Endodermal cell (in vitro differentiated cells): ENCODE results near the gene TYSND1. TPM values are rescaled to one million over a fixed set of nuclear protein-coding genes. Genes with fewer than 3 reads are reported as not detected.

Source experiments
- DNase-seq: peaks from one replicate; pipeline ENCODE4 v3.0.0-alpha.2; 2017
- H3K27ac ChIP-seq: 2 replicates; pipeline ENCODE4 v1.5.1; 2013; ENCODE audit warnings: mild to moderate bottlenecking, low read depth, low read length, moderate library complexity
- H3K27me3 ChIP-seq: 2 replicates; pipeline ENCODE4 v1.6.1; 2013; ENCODE audit warnings: mild to moderate bottlenecking, low read length, moderate library complexity; ENCODE audit not compliant: insufficient read depth, control insufficient read depth, poor library complexity, severe bottlenecking
- H3K36me3 ChIP-seq: 2 replicates; pipeline ENCODE4 v1.7.0; 2013; ENCODE audit warnings: mild to moderate bottlenecking, low read length, moderate library complexity; ENCODE audit not compliant: control insufficient read depth, insufficient read depth
- H3K4me1 ChIP-seq: one replicate; pipeline ENCODE4 v1.7.0; 2013; ENCODE audit warnings: low read length; ENCODE audit not compliant: control insufficient read depth, insufficient read depth
- H3K4me3 ChIP-seq: 2 replicates; pipeline ENCODE4 v1.5.1; 2013; ENCODE audit warnings: mild to moderate bottlenecking, low read length, moderate library complexity
- H3K9ac ChIP-seq: 2 replicates; pipeline ENCODE4 v1.6.1; 2013; ENCODE audit warnings: mild to moderate bottlenecking, low read length, moderate library complexity; ENCODE audit not compliant: poor library complexity, severe bottlenecking; ENCODE audit errors: extremely low read depth
- H3K9me3 ChIP-seq: 2 replicates; pipeline ENCODE4 v1.6.1; 2013; ENCODE audit warnings: mild to moderate bottlenecking, low read length, moderate library complexity; ENCODE audit not compliant: control insufficient read depth
- H3K27ac Mint-ChIP-seq: 2 replicates; pipeline ENCODE4 v1.8.0; 2020; ENCODE audit warnings: mixed read lengths
- H3K27me3 Mint-ChIP-seq: 2 replicates; pipeline ENCODE4 v1.8.0; 2021; ENCODE audit warnings: mild to moderate bottlenecking, mixed read lengths; ENCODE audit not compliant: insufficient read depth
- H3K36me3 Mint-ChIP-seq: 2 replicates; pipeline ENCODE4 v1.8.0; 2020; ENCODE audit warnings: low read depth, mixed read lengths
- H3K4me1 Mint-ChIP-seq: 2 replicates; pipeline ENCODE4 v1.8.0; 2020; ENCODE audit warnings: mixed read lengths
- H3K4me3 Mint-ChIP-seq: 2 replicates; pipeline ENCODE4 v1.8.0; 2020; ENCODE audit warnings: mild to moderate bottlenecking, moderate library complexity, mixed read lengths
- H3K9me3 Mint-ChIP-seq: 2 replicates; pipeline ENCODE4 v1.8.0; 2020; ENCODE audit warnings: mild to moderate bottlenecking, mixed read lengths
- CTCF ChIP-seq: fragments of 200-600 bp; sonication (generic); conservative IDR thresholded peaks from 2 replicates; pipeline ENCODE4 v1.5.0; 2021; ENCODE audit warnings: antibody characterized with exemption, mild to moderate bottlenecking
- WGBS, 2 experiments: methylation state at CpG; one replicate each; pipeline versions ENCODE4 v1.1.5 to v1.1.7; 2013; ENCODE audit warnings: missing lambda C conversion rate in 2 of 2, mixed read lengths in 1 of 2; ENCODE audit not compliant: insufficient coverage in 1 of 2, insufficient read length in 1 of 2; 5-methylcytosine and 5-hydroxymethylcytosine counted together
- total RNA-seq, 2 donors: library from RNA; stranded (reverse); fragmentation: NEBNext Ultra II Directional in 1 of 2; extraction: Animal tissue kit (Norgen Biotek cat#: 25700) in 1 of 2; gene quantifications; 2 replicates in 1 of 2; 3 replicates in 1 of 2; pipeline ENCODE4 v1.2.1, GENCODE V29; 2021

The TYSND1 gene
- total RNA-seq, 2 donors from 2014 or later = 13.1 to 13.6 TPM

GRCh38 chr10:70174058-70174741 is 27.7 kb upstream of the TYSND1 start:
- Histone ChIP-seq H3K27ac (no peak overlapping the region), H3K27me3 (no peaks in the 10 kb centered on the region), H3K4me3 (no peak overlapping the region), H3K9me3 (no peaks in the 10 kb centered on the region), H3K36me3 (no peaks in the 10 kb centered on the region), H3K4me1 (no peaks in the 10 kb centered on the region), H3K9ac (no peak overlapping the region)
- no peak overlapping the region for H3K4me3 Mint-ChIP-seq
- no peaks in the 10 kb centered on the region for H3K36me3 Mint-ChIP-seq
- H3K27ac Mint-ChIP-seq = no peak overlapping the region
- no peak for TF ChIP-seq CTCF
- H3K27me3 Mint-ChIP-seq = no peaks in the 10 kb centered on the region
- peaks cover 4% of the 10 kb centered on the region for H3K4me1 Mint-ChIP-seq
- peaks cover 1% of the 10 kb centered on the region for H3K9me3 Mint-ChIP-seq
- peak; percentile 45 for DNase-seq
- WGBS, 2 experiments = 90 to 100% methylated on average over 4 of the region's 4 CpGs

- H3K27me3 Mint-ChIP-seq = no peaks in the 10 kb centered on the region
- H3K9ac ChIP-seq = peak overlapping the region; percentile 89
- H3K36me3 ChIP-seq = peaks cover 18% of the 10 kb centered on the region
- TF ChIP-seq CTCF = no peak
- H3K9me3 Mint-ChIP-seq = no peaks in the 10 kb centered on the region
- H3K27ac ChIP-seq = peak overlapping the region; percentile 87
- no peaks in the 10 kb centered on the region for H3K4me1 ChIP-seq
- peaks cover 13% of the 10 kb centered on the region for H3K36me3 Mint-ChIP-seq
- 0 to 1% methylated on average over 15 to 39 of the region's 40 CpGs for WGBS, 2 experiments
- no peak for DNase-seq
- H3K27ac Mint-ChIP-seq = peak overlapping the region; percentile 91
- no peaks in the 10 kb centered on the region for H3K9me3 ChIP-seq
- H3K4me3 Mint-ChIP-seq = peak overlapping the region; percentile 93
- peaks cover 11% of the 10 kb centered on the region for H3K4me1 Mint-ChIP-seq
- peak overlapping the region; percentile 96 for H3K4me3 ChIP-seq
- H3K27me3 ChIP-seq = no peaks in the 10 kb centered on the region
Observed at GRCh38 chr10:70169649-70170364, 23.3 kb upstream of the TYSND1 start.

- Histone ChIP-seq H3K27ac (no peak overlapping the region), H3K36me3 (peaks cover 23% of the 10 kb centered on the region), H3K4me3 (peak overlapping the region; percentile 96), H3K4me1 (no peaks in the 10 kb centered on the region), H3K9me3 (no peaks in the 10 kb centered on the region), H3K27me3 (no peaks in the 10 kb centered on the region), H3K9ac (peak overlapping the region; percentile 89)
- H3K9me3 Mint-ChIP-seq = no peaks in the 10 kb centered on the region
- peaks cover 13% of the 10 kb centered on the region for H3K36me3 Mint-ChIP-seq
- peaks cover 11% of the 10 kb centered on the region for H3K4me1 Mint-ChIP-seq
- WGBS, 2 experiments = 99 to 100% methylated on average over 1 to 2 of the region's 2 CpGs
- no peak for DNase-seq
- no peaks in the 10 kb centered on the region for H3K27me3 Mint-ChIP-seq
- no peak for TF ChIP-seq CTCF
- H3K27ac Mint-ChIP-seq = peak overlapping the region; percentile 91
- peak overlapping the region; percentile 93 for H3K4me3 Mint-ChIP-seq
Observed at GRCh38 chr10:70169011-70169410, 22.5 kb upstream of the TYSND1 start.
